ENCODE data around the gene APPBP2.

DNA sequence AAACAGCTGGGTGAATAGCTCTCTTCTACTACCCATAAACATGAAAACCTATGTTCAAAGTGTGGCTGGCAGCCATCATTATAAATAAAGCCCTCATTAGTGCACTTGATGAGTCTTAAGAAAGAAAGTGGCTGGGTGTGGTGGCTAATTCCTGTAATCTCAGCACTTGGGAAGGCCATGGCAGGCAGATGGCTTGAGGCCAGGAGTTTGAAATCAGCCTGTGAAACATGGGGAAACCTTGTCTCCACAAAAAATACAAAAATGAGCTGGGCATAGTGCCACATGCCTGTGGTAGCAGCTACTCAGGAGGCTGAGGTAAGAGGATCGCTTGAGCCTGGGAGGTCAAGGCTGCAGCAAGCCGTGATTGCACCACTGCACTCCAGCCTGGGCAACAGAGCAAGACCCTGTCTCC, 28.3 kb upstream of the APPBP2 start:
- TF ChIP-seq TAF1 (IDR thresholded peaks at IDR 0.05; ENCODE audit: low read depth, low read length) (no peak), POLR2A (IDR thresholded peaks at IDR 0.05; ENCODE audit: low read depth, low read length) (no peak), PAX5 (IDR thresholded peaks at IDR 0.05; ENCODE audit: insufficient read depth, low read length, severe bottlenecking) (no peak), POLR2AphosphoS5 (IDR thresholded peaks at IDR 0.05; ENCODE audit: low read depth, low read length) (no peak)

Data from GM12891 (cell line).